ENCODE measurements around the gene DPP8.
A peak's percentile ranks its signal among the peaks of the same experiment; 100 is the strongest.
"Not testable (repeated sequence)": the region's sequence is repeated elsewhere in the genome, so short reads cannot be mapped to it uniquely, and the experiment has no call there.

Gene DPP8

GRCh38 chr15:65525622-65526021 is 8.1 kb upstream of the DPP8 start:
- no peak for DNase-seq (ENCODE audit: low read depth in 2 of 3, low spot score in 2 of 3)

- DNase-seq (ENCODE audit: low read depth in 2 of 3, low spot score in 2 of 3) = no peak
Observed at GRCh38 chr15:65524226-65524625, 6.7 kb upstream of the DPP8 start.

GRCh38 chr15:65521350-65521749 is 3.9 kb upstream of the DPP8 start:
- no peak for DNase-seq (ENCODE audit: low read depth in 2 of 3, low spot score in 2 of 3)

GRCh38 chr15:65518633-65519285 is 1.3 kb upstream of the DPP8 start:
- DNase-seq (ENCODE audit: low read depth in 2 of 3, low spot score in 2 of 3) = no peak

GRCh38 chr15:65517866-65518207 is 348 bp upstream of the DPP8 start:
- DNase-seq (ENCODE audit: low read depth in 2 of 3, low spot score in 2 of 3) = no peak

GRCh38 chr15:65512807-65513416 is 4.6 kb downstream of the DPP8 start:
- DNase-seq (ENCODE audit: low read depth in 2 of 3, low spot score in 2 of 3) = no peak

- no peak for DNase-seq (ENCODE audit: low read depth in 2 of 3, low spot score in 2 of 3)
Observed at GRCh38 chr15:65512189-65512588, 5.3 kb downstream of the DPP8 start.

GRCh38 chr15:65509321-65509720 is 8.2 kb downstream of the DPP8 start:
- DNase-seq (ENCODE audit: low read depth in 2 of 3, low spot score in 2 of 3) = no peak

GRCh38 chr15:65494076-65494475 is 23.4 kb downstream of the DPP8 start:
- no peak for DNase-seq (ENCODE audit: low read depth in 2 of 3, low spot score in 2 of 3)

GRCh38 chr15:65484876-65485275 is 32.6 kb downstream of the DPP8 start:
- no peak for DNase-seq (ENCODE audit: low read depth in 2 of 3, low spot score in 2 of 3)

GRCh38 chr15:65476903-65477302 is 40.6 kb downstream of the DPP8 start:
- DNase-seq (ENCODE audit: low read depth in 2 of 3, low spot score in 2 of 3) = no peak

GRCh38 chr15:65470866-65471265 is 46.6 kb downstream of the DPP8 start:
- DNase-seq (ENCODE audit: low read depth in 2 of 3, low spot score in 2 of 3) = no peak

- no peak for DNase-seq (ENCODE audit: low read depth in 2 of 3, low spot score in 2 of 3)
Observed at GRCh38 chr15:65468229-65468909, 49.1 kb downstream of the DPP8 start.

GRCh38 chr15:65466901-65467300 is 50.6 kb downstream of the DPP8 start:
- no peak for DNase-seq (ENCODE audit: low read depth in 2 of 3, low spot score in 2 of 3)

- not testable (repeated sequence) for DNase-seq (ENCODE audit: low read depth in 2 of 3, low spot score in 2 of 3)
Observed at GRCh38 chr15:65463096-65463495, 54.4 kb downstream of the DPP8 start.

- DNase-seq (ENCODE audit: low read depth in 2 of 3, low spot score in 2 of 3) = peak in 2 of 3 experiments; percentile 3 to 5
Observed at GRCh38 chr15:65460741-65461347, 56.6 kb downstream of the DPP8 start.

GRCh38 chr15:65455256-65455655 is 62.2 kb downstream of the DPP8 start:
- DNase-seq (ENCODE audit: low read depth in 2 of 3, low spot score in 2 of 3) = not testable (repeated sequence)

- no peak for DNase-seq (ENCODE audit: low read depth in 2 of 3, low spot score in 2 of 3)
Observed at GRCh38 chr15:65451989-65452388, 65.5 kb downstream of the DPP8 start.

GRCh38 chr15:65450556-65450955 is 66.9 kb downstream of the DPP8 start:
- no peak for DNase-seq (ENCODE audit: low read depth in 2 of 3, low spot score in 2 of 3)

GRCh38 chr15:65447145-65447544 is 70.3 kb downstream of the DPP8 start:
- no peak for DNase-seq (ENCODE audit: low read depth in 2 of 3, low spot score in 2 of 3)

GRCh38 chr15:65434201-65434600 is 83.3 kb downstream of the DPP8 start:
- no peak for DNase-seq (ENCODE audit: low read depth in 2 of 3, low spot score in 2 of 3)

GRCh38 chr15:65431731-65432130 is 85.8 kb downstream of the DPP8 start:
- DNase-seq (ENCODE audit: low read depth in 2 of 3, low spot score in 2 of 3) = no peak
